Esophagus squamous epithelium (tissue), 4 donors: ENCODE results near the gene BLOC1S2.

Experiments
- POLR2A ChIP-seq, 4 donors: fragments of 450-650 bp; IDR thresholded peaks; one replicate each; pipeline ENCODE4 v1.6.1; 2017; ENCODE audit warnings: antibody characterized with exemption in 4 of 4, mild to moderate bottlenecking in 4 of 4, moderate library complexity in 3 of 4
- TF ChIP-seq, protein P1 (sequence below), 6 experiments: fragments of 450-650 bp in 4 of 6; fragments of 200-600 bp in 2 of 6; sonication (generic) in 2 of 6; IDR thresholded peaks; one replicate each; pipeline ENCODE4 v1.5.1; 2016 to 2019; ENCODE audit warnings: antibody characterized with exemption in 6 of 6, mild to moderate bottlenecking in 4 of 6, moderate library complexity in 4 of 6

- TF ChIP-seq, protein P1, sequence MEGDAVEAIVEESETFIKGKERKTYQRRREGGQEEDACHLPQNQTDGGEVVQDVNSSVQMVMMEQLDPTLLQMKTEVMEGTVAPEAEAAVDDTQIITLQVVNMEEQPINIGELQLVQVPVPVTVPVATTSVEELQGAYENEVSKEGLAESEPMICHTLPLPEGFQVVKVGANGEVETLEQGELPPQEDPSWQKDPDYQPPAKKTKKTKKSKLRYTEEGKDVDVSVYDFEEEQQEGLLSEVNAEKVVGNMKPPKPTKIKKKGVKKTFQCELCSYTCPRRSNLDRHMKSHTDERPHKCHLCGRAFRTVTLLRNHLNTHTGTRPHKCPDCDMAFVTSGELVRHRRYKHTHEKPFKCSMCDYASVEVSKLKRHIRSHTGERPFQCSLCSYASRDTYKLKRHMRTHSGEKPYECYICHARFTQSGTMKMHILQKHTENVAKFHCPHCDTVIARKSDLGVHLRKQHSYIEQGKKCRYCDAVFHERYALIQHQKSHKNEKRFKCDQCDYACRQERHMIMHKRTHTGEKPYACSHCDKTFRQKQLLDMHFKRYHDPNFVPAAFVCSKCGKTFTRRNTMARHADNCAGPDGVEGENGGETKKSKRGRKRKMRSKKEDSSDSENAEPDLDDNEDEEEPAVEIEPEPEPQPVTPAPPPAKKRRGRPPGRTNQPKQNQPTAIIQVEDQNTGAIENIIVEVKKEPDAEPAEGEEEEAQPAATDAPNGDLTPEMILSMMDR (IDR thresholded peaks at IDR 0.05), result no peak
- no peak for TF ChIP-seq POLR2A (IDR thresholded peaks at IDR 0.05)
Observed at GRCh38 chr10:100330079-100330478, 43.6 kb upstream of the BLOC1S2 start, which contains the start of gene PKD2L1.
